Activated CD8-positive, alpha-beta memory T cell treated with anti-CD3 and anti-CD28 coated beads for 4 hours (primary cell): ENCODE results near the gene TGM1.
"Not testable (repeated sequence)": the region's sequence is repeated elsewhere in the genome, so short reads cannot be mapped to it uniquely, and the experiment has no call there.

Experiments used
- DNase-seq, 2 donors: peaks; one replicate each; pipeline ENCODE4 v3.0.0-alpha.2; 2020; ENCODE audit warnings: low read depth in 2 of 2

Gene TGM1

GRCh38 chr14:24234095-24235005, 28.6 kb downstream of the TGM1 start:
- no peak for DNase-seq

DNA sequence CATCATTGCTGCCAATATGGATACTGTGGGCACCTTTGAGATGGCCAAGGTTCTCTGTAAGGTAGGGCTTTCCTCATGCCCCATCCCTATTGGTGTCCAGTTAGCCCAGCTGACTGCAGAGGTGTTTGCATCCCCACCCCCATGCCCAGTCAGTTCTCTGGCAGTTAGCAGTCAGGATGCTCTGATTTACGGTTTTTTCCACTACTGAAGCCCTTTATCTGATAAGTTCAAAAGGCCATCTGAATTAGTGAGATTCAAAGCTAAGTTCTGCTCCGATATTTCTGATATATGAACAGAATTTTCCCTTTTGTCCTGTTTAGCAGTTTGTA, 29.5 kb downstream of the TGM1 start:
- no peak for DNase-seq

GRCh38 chr14:24232645-24233537, 30.1 kb downstream of the TGM1 start, which contains the start of gene GMPR2:
Gene GMPR2, plus strand, starts transcription at chr14:24232929. Its CDS starts 325 bp downstream, at chr14:24233254.
- DNase-seq = peak in 1 of 2 donors; percentile 26

DNA sequence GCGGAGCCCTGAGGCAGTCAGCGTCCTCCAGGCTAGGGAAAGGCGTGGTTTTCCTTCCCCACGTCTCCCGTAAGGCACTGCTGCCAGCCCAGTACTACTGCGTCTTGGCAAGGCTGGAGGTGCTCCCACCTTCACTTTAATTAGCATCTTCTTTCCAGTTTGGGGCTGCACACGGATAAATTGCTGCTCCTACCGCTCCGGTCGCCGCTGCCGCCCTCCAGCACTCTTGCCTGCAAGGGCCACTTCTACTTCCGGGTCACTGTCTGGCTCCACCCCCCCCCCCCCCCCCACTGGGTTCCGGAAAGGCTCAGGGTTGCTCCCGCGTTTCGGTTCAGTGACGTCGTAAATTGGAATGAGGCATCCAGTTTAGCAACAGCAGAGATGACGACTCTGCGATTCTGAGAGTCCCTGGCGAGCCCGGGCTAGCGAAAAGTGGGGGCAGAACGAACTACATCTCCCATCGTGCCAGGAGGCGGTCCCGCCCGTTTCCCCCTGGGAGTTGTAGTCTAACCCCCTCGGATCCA, 30.8 kb downstream of the TGM1 start, which contains the start of gene NEDD8:
Gene NEDD8 (minus strand): TSS at position 247 of the 524 bp plus-strand sequence. CDS start 100 bp downstream, at position 147.
- DNase-seq = peak; percentile 66 to 83

DNA sequence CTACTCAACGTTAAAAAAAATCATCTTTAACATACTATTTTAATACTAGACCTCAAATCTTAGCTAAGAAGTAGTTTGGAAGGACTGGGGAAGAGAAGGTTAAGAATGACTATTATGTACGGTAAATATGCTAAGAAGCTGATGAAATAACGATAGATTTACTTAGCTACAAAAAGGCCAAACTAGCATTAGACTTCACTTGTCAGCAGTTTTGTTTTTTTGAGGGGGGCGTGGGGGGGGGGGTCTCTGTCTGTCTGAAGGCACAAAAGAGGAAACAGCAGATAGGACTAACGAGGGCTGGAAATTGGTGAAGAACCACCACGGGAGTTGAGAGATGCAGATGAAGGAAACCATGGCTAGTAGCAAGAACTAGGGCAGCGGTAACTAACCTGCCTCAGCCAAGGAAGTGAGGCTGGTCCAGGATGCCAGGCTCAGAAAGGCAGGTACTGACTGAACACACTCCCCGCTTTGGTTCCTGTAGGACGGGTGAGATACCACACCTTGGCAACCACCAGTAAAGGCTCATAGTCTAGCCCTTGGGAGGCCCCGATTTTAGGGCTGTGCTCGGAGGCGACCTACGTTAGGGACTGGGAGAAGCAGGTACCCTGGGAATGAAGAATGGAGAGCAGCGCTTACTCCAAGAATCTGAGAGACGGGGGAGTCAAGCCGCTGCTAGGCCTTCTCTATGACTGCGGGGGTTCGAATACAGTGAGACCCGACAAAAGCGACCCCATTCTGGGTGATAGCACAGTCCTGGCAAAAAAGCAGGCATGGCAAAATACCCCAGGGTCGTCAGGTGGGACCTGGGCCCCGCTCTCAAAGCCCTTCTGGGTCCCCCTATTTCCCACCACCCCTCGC, 31.5 kb downstream of the TGM1 start:
- DNase-seq = no peak

- no peak for DNase-seq
These were observed 34.1 kb downstream of the TGM1 start for GRCh38 chr14:24228902-24229301.

- DNase-seq = no peak
These were observed 36.5 kb downstream of the TGM1 start for GRCh38 chr14:24226473-24226872.

DNA sequence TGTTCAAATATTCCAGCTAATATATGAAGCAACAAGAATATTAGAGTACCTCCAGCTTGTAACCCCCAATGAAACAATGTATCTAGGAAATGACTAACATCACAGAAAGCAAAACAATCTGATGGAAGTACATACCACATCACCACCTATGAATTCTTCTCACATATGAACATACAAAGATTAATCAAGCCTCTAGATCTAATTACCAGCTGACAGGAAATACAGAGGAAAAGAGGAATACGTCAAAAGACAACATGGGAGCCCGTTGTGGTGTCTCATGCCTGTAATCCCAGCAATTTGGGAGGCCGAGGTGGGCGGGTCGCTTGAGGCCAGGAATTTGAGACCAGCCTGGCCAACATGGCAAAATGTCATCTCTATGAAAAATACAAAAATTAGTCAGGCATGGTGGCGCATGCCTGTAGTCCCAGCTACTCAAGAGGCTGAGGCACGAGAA, 38.3 kb downstream of the TGM1 start:
- DNase-seq = no peak

DNA sequence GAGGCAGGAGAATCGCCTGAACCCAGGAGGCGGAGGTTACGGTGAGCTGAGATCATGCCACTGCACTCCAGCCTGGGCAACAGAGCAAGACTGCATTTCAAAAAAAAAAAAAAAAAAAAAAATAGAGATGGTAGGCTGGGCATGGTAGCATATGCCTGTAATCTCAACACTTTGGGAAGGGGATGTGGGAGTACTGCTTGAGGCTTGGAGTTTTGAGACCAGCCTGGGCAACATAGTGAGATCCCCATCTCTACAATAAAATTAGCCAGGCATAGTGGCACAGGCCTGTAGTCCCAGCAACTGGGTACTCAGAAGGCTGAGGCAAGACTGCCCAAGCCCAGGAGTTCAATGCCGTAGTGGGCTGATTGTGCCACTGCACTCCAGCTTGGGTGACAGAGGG, 40.0 kb downstream of the TGM1 start:
- DNase-seq = not testable (repeated sequence)

- no peak for DNase-seq
These were observed 43.5 kb downstream of the TGM1 start for GRCh38 chr14:24219521-24219920.

DNA sequence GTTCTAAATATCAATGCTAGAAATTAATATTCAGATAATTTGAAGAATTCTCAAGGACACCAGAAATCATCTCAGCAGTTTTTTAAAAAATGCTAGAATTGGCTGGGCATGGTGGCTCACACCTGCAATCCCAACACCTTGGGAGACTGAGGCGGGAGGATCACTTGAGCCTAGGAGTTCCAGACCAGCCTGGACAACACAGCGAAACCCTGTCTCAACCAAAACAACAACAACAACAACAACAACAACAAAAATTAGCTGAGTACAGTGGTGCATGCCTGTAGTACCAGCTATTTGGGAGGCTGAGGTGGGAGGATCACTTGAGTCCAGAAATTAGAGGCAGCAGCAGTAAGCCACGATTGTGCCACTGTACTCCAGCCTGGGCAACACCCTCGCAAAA, 43.9 kb downstream of the TGM1 start:
- DNase-seq = no peak

GRCh38 chr14:24216876-24217275, 46.1 kb downstream of the TGM1 start:
- DNase-seq = not testable (repeated sequence)

GRCh38 chr14:24216345-24216699, 46.7 kb downstream of the TGM1 start:
- no peak for DNase-seq

- DNase-seq = peak; percentile 68 to 72
These were observed 47.3 kb downstream of the TGM1 start, which contains the start of gene MDP1 for GRCh38 chr14:24215495-24216344. Gene MDP1, minus strand, starts transcription at chr14:24216066. Its CDS starts 111 bp downstream, at chr14:24215955.

GRCh38 chr14:24213866-24214662, 48.9 kb downstream of the TGM1 start:
- no peak for DNase-seq

DNA sequence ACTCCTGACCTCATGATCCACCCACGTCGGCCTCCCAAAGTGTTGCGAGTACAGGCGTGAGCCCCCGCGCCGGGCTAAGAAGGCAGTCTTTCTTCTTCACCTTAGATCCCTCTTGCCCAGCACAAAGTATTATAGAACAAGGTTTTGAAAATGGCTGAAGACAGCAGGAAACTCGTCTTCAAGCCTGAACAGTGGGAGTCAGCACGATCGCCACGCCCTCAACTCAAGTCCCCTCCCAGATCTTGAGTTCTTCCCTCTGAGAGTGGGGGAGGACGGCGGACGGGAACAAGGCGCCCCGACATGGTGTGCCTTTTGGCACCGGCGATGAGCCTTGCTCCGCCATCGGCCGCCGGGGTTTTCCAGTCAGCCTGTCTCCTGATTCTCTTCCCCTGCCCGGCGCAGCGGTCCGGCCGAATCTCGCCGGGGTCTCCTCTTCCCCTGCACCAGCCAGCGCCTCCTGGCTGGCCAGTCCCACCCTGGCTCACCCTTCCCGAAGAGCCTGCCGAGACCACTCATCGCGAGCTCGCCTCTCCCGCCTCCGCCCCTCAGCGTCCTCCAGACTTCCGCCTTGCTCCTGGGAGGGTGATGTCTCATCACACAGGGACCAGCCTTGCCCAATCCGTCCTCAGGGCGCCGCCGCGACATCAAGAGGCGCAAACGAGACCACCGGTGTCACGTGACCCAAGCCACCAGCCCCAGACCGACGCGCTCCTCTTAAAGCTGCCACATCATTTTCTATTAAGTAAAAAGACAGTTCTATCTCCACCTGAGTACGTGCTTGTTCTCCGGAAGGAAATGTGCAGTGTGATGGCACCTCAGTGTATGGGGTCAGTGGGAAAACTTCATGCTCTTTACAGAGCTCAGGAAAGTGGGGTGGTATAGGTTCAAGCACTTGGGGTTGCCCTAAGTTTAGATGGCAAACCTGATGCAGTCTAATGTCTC, 49.8 kb downstream of the TGM1 start, which contains the start of gene CHMP4A:
Gene CHMP4A (minus strand): TSS at position 565 of the 942 bp plus-strand sequence. CDS start 49 bp downstream, at position 516.
- DNase-seq = peak; percentile 93 to 95

- DNase-seq = no peak
These were observed 51.7 kb downstream of the TGM1 start for GRCh38 chr14:24211311-24211710.

DNA sequence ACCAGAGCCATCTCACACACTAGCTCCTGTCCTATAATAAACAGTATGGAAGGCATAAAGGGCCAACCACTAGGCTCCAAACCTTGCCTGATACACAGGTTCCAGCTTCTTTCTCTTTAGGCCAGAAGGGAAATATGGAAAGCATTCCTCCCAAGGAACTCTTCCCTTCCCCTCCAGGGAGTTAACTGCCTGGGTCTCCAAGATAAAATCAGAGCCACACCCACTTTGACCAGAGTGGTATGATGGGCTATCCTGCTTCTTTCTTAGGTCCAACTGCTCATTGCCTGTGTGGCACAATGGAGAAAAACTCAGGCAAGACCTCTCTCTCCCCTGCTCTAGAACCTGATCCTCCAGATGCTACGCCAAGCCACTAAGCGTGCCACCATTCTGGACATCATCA, 55.4 kb downstream of the TGM1 start:
- DNase-seq = no peak
